ENCODE results near the gene KRT75.

DNA sequence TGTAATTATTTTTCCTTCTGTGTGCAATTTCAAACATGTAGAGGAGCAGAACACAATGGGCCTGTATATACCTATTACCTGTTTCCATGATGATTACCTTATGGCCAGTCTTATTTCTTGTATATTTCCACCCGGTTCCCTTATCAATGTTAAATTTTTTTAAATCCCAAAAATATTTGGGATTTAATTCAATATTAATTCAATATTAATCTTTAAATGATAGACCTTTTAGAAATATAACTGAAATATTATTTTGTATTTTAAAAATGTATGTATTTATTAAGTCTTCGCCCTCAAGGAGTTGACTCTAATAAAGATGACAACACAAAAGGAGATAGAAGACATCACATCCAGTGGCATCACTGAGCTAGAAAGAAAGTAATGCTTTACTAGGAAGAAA, 40.0 kb upstream of the KRT75 start:
- TF ChIP-seq EZH2 (IDR thresholded peaks at IDR 0.05; ENCODE audit: borderline replicate concordance, low read depth, low read length, severe bottlenecking) (no peak), JUN (IDR thresholded peaks at IDR 0.05; ENCODE audit: borderline replicate concordance, insufficient read depth, insufficient read length, low read depth) (no peak)

Data from endothelial cell of umbilical vein (primary cell).